MCF 10A (cell line): ENCODE results near the gene CUEDC1. TPM values are rescaled to one million over a fixed set of nuclear protein-coding genes. Genes with fewer than 3 reads are reported as not detected.
"Not testable (repeated sequence)": the region's sequence is repeated elsewhere in the genome, so short reads cannot be mapped to it uniquely, and the experiment has no call there.

Source experiments
- BruUV-seq: library from RNA; stranded (reverse); fragments of 400-500 nt; replicated peaks from 2 replicates; lab custom pipeline; 2021; lab: Mats Ljungman, UMichigan
- CTCF ChIA-PET: fragments of 300-600 bp; sonication (Branson Sonifier 250); formaldehyde crosslinking; extraction: SDS; loops from one replicate; lab custom pipeline; 2021; ENCODE audit warnings: antibody characterized with exemption, inconsistent platforms; lab: Yijun Ruan, JAX
- POLR2A ChIA-PET: fragments of 300-600, 350-650 bp; sonication (Branson Sonifier 250); formaldehyde crosslinking; extraction: SDS; loops from one replicate; lab custom pipeline; 2020; ENCODE audit warnings: antibody characterized with exemption, inconsistent platforms; lab: Yijun Ruan, JAX
- DNase-seq: peaks from one replicate; pipeline ENCODE4 v3.0.0-alpha.2; 2018; ENCODE audit not compliant: unreplicated experiment
- H3K27ac Mint-ChIP-seq: one replicate; pipeline ENCODE4 v1.8.0; 2022; ENCODE audit warnings: mild to moderate bottlenecking, low read depth, mixed read lengths; ENCODE audit not compliant: unreplicated experiment
- H3K27me3 Mint-ChIP-seq: one replicate; pipeline ENCODE4 v1.8.0; 2022; ENCODE audit warnings: mixed read lengths; ENCODE audit not compliant: insufficient read depth, unreplicated experiment
- H3K36me3 Mint-ChIP-seq: one replicate; pipeline ENCODE4 v1.8.0; 2022; ENCODE audit warnings: mild to moderate bottlenecking, moderate library complexity, mixed read lengths; ENCODE audit not compliant: insufficient read depth, unreplicated experiment
- H3K4me1 Mint-ChIP-seq: one replicate; pipeline ENCODE4 v1.8.0; 2022; ENCODE audit warnings: mixed read lengths; ENCODE audit not compliant: insufficient read depth, unreplicated experiment
- H3K4me3 Mint-ChIP-seq: one replicate; pipeline ENCODE4 v1.8.0; 2022; ENCODE audit warnings: mild to moderate bottlenecking, moderate library complexity, mixed read lengths; ENCODE audit not compliant: unreplicated experiment
- H3K9me3 Mint-ChIP-seq: one replicate; pipeline ENCODE4 v1.8.0; 2022; ENCODE audit warnings: mixed read lengths; ENCODE audit not compliant: unreplicated experiment
- intact Hi-C: fragments of 100-400 bp; cut with micrococcal nuclease; formaldehyde crosslinking; loops from 2 replicates; pipeline ENCODE4 v1.14.1; 2022
- total RNA-seq: library from RNA; stranded (reverse); gene quantifications from 2 replicates; pipeline ENCODE4 v1.2.3, GENCODE V29; 2022
- TF ChIP-seq, protein P1 (sequence below): fragments of 200-600 bp; IDR thresholded peaks from one replicate; pipeline ENCODE4 v1.8.0; 2022; ENCODE audit warnings: antibody characterized with exemption, mild to moderate bottlenecking; ENCODE audit not compliant: unreplicated experiment

The CUEDC1 gene
- total RNA-seq, 1 experiment from 2014 or later = 15.6 TPM

DNA sequence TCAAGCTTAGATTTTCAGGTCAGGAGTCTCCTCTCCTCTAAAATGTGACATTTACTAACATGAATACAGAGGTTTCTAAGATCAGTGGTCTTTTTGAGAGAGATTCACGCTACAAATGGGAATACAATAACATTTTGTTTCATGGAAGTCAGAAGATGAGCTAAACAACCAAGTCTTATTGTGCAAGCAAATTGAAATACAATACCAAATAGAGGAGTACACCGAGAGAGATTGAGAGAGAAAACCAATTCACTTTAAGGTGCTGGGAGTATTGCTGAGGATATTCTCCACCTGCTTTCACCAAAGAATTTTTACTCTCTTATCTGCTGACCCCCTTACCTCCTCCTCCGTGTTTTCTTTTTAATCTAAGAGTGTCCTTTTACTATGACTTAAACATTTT is 21.4 kb upstream of the CUEDC1 start:
- TF ChIP-seq, protein P1, sequence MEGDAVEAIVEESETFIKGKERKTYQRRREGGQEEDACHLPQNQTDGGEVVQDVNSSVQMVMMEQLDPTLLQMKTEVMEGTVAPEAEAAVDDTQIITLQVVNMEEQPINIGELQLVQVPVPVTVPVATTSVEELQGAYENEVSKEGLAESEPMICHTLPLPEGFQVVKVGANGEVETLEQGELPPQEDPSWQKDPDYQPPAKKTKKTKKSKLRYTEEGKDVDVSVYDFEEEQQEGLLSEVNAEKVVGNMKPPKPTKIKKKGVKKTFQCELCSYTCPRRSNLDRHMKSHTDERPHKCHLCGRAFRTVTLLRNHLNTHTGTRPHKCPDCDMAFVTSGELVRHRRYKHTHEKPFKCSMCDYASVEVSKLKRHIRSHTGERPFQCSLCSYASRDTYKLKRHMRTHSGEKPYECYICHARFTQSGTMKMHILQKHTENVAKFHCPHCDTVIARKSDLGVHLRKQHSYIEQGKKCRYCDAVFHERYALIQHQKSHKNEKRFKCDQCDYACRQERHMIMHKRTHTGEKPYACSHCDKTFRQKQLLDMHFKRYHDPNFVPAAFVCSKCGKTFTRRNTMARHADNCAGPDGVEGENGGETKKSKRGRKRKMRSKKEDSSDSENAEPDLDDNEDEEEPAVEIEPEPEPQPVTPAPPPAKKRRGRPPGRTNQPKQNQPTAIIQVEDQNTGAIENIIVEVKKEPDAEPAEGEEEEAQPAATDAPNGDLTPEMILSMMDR = no peak
- H3K27ac Mint-ChIP-seq = no peak overlapping the region
- H3K36me3 Mint-ChIP-seq = peaks cover 86% of the 10 kb centered on the region
- H3K27me3 Mint-ChIP-seq = no peaks in the 10 kb centered on the region
- POLR2A ChIA-PET = interaction anchor here (0.7 to 1.2 kb wide), 3 partner anchors 8 to 101 kb away, joined by 3 to 4 read pairs (median 3); no protein-coding TSS in a partner anchor
- H3K9me3 Mint-ChIP-seq = no peaks in the 10 kb centered on the region
- BruUV-seq = no TSS peak
- intact Hi-C loops = no loop called here
- peaks cover 13% of the 10 kb centered on the region for H3K4me1 Mint-ChIP-seq
- CTCF ChIA-PET = interaction anchor here (0.6 to 2.2 kb wide), 5 partner anchors 16 to 117 kb away, joined by 3 to 13 read pairs (median 5); no protein-coding TSS in a partner anchor
- no peak for DNase-seq
- H3K4me3 Mint-ChIP-seq = no peak overlapping the region

DNA sequence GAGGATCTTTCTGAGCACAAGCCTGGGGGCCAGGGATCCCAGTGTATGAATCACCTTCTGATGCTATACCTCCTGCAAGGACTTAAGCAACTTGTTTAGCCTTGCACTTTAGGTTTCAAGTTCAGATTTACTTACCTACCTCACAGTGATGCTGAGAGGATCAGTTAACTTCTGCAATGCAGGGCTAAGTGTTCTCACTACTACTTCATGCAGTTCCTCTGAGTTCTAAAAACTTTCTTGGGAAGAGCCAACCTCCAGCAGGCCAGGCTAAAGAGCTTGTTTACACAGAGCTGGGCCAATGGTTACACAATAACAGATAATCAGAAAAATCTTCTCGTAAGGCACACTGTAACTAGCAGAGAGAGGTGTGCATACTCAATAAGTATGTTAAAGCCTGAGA is 19.8 kb upstream of the CUEDC1 start:
- no peaks in the 10 kb centered on the region for H3K27me3 Mint-ChIP-seq
- POLR2A ChIA-PET = interaction anchor here (0.7 to 1.6 kb wide), 5 partner anchors 11 to 117 kb away, joined by 3 to 8 read pairs (median 3); partner anchors contain the start of gene CUEDC1
- DNase-seq = no peak
- no peak overlapping the region for H3K4me3 Mint-ChIP-seq
- H3K9me3 Mint-ChIP-seq = no peaks in the 10 kb centered on the region
- peak overlapping the region; percentile 53 for H3K27ac Mint-ChIP-seq
- TF ChIP-seq, protein P1 = no peak
- peaks cover 13% of the 10 kb centered on the region for H3K4me1 Mint-ChIP-seq
- no TSS peak for BruUV-seq
- intact Hi-C loops = no loop called here
- peaks cover 71% of the 10 kb centered on the region for H3K36me3 Mint-ChIP-seq
- CTCF ChIA-PET = interaction anchor here (1.0 to 2.2 kb wide), 5 partner anchors 10 to 141 kb away, joined by 3 to 13 read pairs (median 7); no protein-coding TSS in a partner anchor

DNA sequence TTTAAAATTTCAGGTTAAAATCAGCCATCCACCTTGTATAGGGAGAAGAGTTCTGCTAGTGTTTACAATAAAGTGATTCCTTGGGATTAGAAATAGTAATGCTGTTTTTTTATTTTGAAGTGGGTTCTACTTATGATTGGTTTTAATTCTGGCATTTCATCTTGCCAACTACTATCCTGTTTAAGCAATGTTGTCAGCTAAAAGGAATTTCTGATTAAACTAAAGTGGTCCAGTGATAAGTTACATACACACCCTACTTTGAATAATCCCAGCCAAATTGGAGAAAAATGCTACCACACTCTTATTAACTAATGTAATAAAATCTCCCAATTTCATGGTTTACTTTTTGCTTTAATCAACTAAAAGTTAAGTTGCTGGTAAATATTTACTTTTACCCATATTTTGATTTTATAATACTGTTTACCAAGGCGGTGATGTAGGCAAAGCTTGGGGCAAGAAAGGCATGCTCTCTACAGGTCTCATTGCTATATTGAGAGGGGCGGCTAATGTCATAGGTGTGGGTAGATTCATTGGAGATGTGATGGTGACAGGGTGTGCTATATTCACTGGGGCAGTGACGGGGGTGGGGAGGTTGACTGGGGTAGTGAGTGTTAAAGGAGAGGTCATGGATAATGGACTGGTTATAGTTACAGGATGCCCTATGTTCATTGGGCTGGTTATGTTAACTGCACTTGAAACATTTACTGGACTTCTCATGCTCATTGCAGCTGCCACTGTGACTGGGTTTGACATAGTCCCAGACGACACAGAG is 19.0 kb upstream of the CUEDC1 start:
- intact Hi-C loops, H3K27ac Mint-ChIP-seq, H3K9me3 Mint-ChIP-seq, H3K27me3 Mint-ChIP-seq, DNase-seq, H3K4me3 Mint-ChIP-seq: not testable (repeated sequence)
- Mint-ChIP-seq H3K36me3 (peaks cover 63% of the 10 kb centered on the region), H3K4me1 (peaks cover 13% of the 10 kb centered on the region)
- TSS peak; percentile 22 for BruUV-seq
- CTCF ChIA-PET = interaction anchor here (1.0 to 2.2 kb wide), 3 partner anchors 11 to 115 kb away, joined by 4 to 13 read pairs (median 8); no protein-coding TSS in a partner anchor
- POLR2A ChIA-PET = interaction anchor here (0.6 to 1.6 kb wide), 4 partner anchors 12 to 95 kb away, joined by 3 to 8 read pairs (median 4); partner anchors contain the start of gene CUEDC1

DNA sequence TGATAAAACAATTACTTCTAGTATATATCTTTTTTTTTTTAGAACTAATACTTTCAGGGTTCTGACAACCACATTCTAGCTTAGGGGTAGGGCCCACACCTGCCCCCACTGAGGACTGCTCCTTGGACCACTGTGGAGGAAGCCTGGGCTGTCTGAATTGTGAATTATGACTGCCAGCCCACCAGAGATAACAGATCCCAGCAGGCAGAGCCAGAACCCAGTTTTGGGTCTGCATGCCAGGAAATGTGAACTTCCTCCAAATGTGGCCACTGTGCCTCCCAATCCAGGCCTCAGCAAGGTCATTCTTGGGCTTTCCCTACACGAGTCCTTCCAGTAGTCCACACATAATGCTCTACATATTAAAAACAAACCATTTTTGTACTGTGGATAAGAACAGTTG is 16.9 kb upstream of the CUEDC1 start:
- ChIA-PET CTCF (interaction anchor here (0.6 to 0.9 kb wide), 4 partner anchors 16 to 119 kb away, joined by 3 to 7 read pairs (median 4); partner anchors contain the start of gene CUEDC1), POLR2A (interaction anchor here (0.6 to 1.6 kb wide), 3 partner anchors 9 to 18 kb away, joined by 3 to 4 read pairs (median 3); no protein-coding TSS in a partner anchor)
- Mint-ChIP-seq H3K36me3 (peaks cover 44% of the 10 kb centered on the region), H3K4me3 (no peak overlapping the region), H3K9me3 (no peaks in the 10 kb centered on the region), H3K4me1 (peaks cover 7% of the 10 kb centered on the region), H3K27me3 (no peaks in the 10 kb centered on the region), H3K27ac (no peak overlapping the region)
- TF ChIP-seq, protein P1 = no peak
- intact Hi-C loops = no loop called here
- no peak for DNase-seq
- no TSS peak for BruUV-seq
